Measurements from ENCODE around the gene ZNF730. TPM values are rescaled to one million over a fixed set of nuclear protein-coding genes. Genes with fewer than 3 reads are reported as not detected.

The ZNF730 gene
- total RNA-seq = 1.8 and 2.2 TPM in 2 replicates

DNA sequence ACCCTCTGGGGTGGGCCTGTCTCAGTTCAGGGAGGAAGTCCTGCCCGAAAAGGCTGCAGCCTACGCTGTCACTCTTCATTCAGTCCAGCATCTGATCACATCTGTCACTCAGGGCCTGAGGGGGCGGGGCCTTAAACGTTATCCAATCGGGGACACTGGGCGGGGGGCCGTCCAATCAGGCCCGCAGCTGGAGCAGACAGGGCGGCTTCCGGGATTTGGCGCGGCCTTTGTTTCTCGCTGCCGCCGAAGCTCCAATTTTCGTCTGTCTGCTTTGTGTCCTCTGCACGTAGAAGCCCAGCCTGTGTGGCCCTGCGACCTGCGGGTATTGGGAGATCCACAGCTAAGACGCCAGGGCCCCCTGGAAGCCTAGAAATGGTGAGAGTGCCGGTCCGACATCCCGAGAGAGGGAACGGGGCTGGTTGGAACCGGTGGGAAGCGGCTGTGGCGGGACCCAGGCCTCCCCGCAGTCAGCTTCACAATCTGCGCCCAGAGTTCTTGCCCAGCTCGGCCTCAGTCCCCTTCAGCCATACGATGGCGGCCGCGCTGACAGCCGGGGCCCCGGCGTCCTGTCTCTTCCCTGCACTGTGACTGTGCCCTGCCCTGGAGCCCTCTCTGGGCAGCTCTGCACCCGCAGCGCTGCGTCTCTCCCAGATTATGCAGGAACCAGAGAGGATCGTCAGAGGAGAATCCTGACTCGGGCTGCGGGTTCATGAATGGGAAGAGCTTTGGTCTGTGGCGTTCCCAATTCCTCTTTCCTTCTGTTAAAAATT, at the start of gene ZNF730:
Gene ZNF730 (plus strand): TSS at position 224 of the 770 bp plus-strand sequence. CDS start 149 bp downstream, at position 373.

Other genes starting within 250 kb of the ZNF730 start
- gene ZNF728, start 113.8 kb upstream of the ZNF730 start, total RNA-seq = not detected in 2 replicates
- gene ZNF724, start 133.4 kb downstream of the ZNF730 start, total RNA-seq = 4.8 and 10.9 TPM in 2 replicates

All from epithelial cell of alveolus of lung (primary cell).